Activated CD4-positive, alpha-beta T cell treated with anti-CD3 and anti-CD28 coated beads for 4 hours (primary cell): Measurements from ENCODE around the gene ADAMTS8.

Experiments
- DNase-seq, 2 donors: peaks; one replicate each; pipeline ENCODE4 v3.0.0-alpha.2; 2020

ADAMTS8 gene

GRCh38 chr11:130428316-130429119 lies at the start of gene ADAMTS8:
ADAMTS8 (minus strand) TSS chr11:130428609; CDS start chr11:130428286, 323 bp downstream.
- DNase-seq, result no peak

- DNase-seq, result no peak
Observed at GRCh38 chr11:130477586-130478203, 49.3 kb upstream of the ADAMTS8 start.

GRCh38 chr11:130476922-130477491 lies 48.6 kb upstream of the ADAMTS8 start:
- DNase-seq, result no peak

- DNase-seq, result no peak
Observed at GRCh38 chr11:130476200-130476921, 48.0 kb upstream of the ADAMTS8 start.

- DNase-seq, result no peak
Observed at GRCh38 chr11:130475426-130476053, 47.1 kb upstream of the ADAMTS8 start.

- no peak for DNase-seq
Observed at GRCh38 chr11:130474637-130475400, 46.4 kb upstream of the ADAMTS8 start.

- DNase-seq, result no peak
Observed at GRCh38 chr11:130473795-130474377, 45.5 kb upstream of the ADAMTS8 start.

GRCh38 chr11:130473056-130473794 lies 44.8 kb upstream of the ADAMTS8 start:
- no peak for DNase-seq

- no peak for DNase-seq
Observed at GRCh38 chr11:130472434-130472961, 44.1 kb upstream of the ADAMTS8 start.

- no peak for DNase-seq
Observed at GRCh38 chr11:130471731-130472433, 43.5 kb upstream of the ADAMTS8 start.

- no peak for DNase-seq
Observed at GRCh38 chr11:130470832-130471706, 42.7 kb upstream of the ADAMTS8 start.

- DNase-seq, result no peak
Observed at GRCh38 chr11:130469181-130469580, 40.8 kb upstream of the ADAMTS8 start.

- no peak for DNase-seq
Observed at GRCh38 chr11:130467116-130467900, 38.9 kb upstream of the ADAMTS8 start.

GRCh38 chr11:130465263-130465662 lies 36.9 kb upstream of the ADAMTS8 start:
- no peak for DNase-seq

GRCh38 chr11:130464291-130464812 lies 35.9 kb upstream of the ADAMTS8 start:
- DNase-seq, result no peak

- DNase-seq, result no peak
Observed at GRCh38 chr11:130462931-130463330, 34.5 kb upstream of the ADAMTS8 start.

- DNase-seq, result no peak
Observed at GRCh38 chr11:130462101-130462885, 33.9 kb upstream of the ADAMTS8 start.
